Esophagus muscularis mucosa (tissue), 4 donors: Measurements from ENCODE around the gene TMEM234. TPM values are rescaled to one million over a fixed set of nuclear protein-coding genes. Genes with fewer than 3 reads are reported as not detected.

Experiments
- DNase-seq: peaks from one replicate; pipeline ENCODE4 v3.0.0-alpha.2; 2017; ENCODE audit errors: extremely low spot score
- H3K27ac ChIP-seq, 4 donors: fragments of 200-600 bp; sonication (generic); replicated peaks in 1 of 4; 1 replicate in 3 of 4; 2 replicates in 1 of 4; pipeline ENCODE4 v1.5.1; 2016 to 2019; ENCODE audit warnings: mild to moderate bottlenecking in 1 of 4
- H3K27me3 ChIP-seq, 4 donors: fragments of 200-600 bp; sonication (generic); one replicate each; pipeline versions ENCODE4 v1.5.1 to v1.6.0; 2016 to 2019
- H3K36me3 ChIP-seq, 4 donors: fragments of 200-600 bp; sonication (generic); one replicate each; pipeline ENCODE4 v1.5.1; 2016 to 2019
- H3K4me1 ChIP-seq, 4 donors: fragments of 200-600 bp; sonication (generic); one replicate each; pipeline ENCODE4 v1.5.1; 2016 to 2019
- H3K4me3 ChIP-seq, 4 donors: fragments of 200-600 bp; sonication (generic); 1 replicate in 2 of 4; 2 replicates in 2 of 4; pipeline ENCODE4 v1.5.1; 2016 to 2019; ENCODE audit warnings: mild to moderate bottlenecking in 4 of 4, moderate library complexity in 1 of 4
- H3K9me3 ChIP-seq, 4 donors: fragments of 200-600 bp; sonication (generic); 1 replicate in 3 of 4; 2 replicates in 1 of 4; pipeline ENCODE4 v1.5.1; 2016 to 2019
- EP300 ChIP-seq: sonication (generic); formaldehyde crosslinking; IDR thresholded peaks from one replicate; pipeline ENCODE4 v1.6.1; 2017; ENCODE audit warnings: antibody characterized with exemption
- POLR2A ChIP-seq: fragments of 450-650 bp; IDR thresholded peaks from one replicate; pipeline ENCODE4 v1.6.1; 2017; ENCODE audit warnings: antibody characterized with exemption, moderate library complexity, mild to moderate bottlenecking, low read depth
- POLR2AphosphoS5 ChIP-seq, 2 donors: sonication (generic); formaldehyde crosslinking; IDR thresholded peaks; one replicate each; pipeline ENCODE4 v1.6.1; 2017; ENCODE audit warnings: antibody characterized with exemption in 2 of 2
- WGBS: methylation state at CpG from one replicate; pipeline ENCODE4 v1.1.5; 2018; 5-methylcytosine and 5-hydroxymethylcytosine counted together
- intact Hi-C: fragments of 100-400 bp; cut with DNase I; formaldehyde crosslinking; loops from one replicate; pipeline ENCODE4 v1.15.1; 2023
- total RNA-seq, 4 donors: library from RNA; depleted of rRNA; stranded (reverse); fragments of >200 nt; gene quantifications; one replicate each; pipeline versions ENCODE4 v1.1.0 to v1.2.1, GENCODE V29; 2016
- TF ChIP-seq, protein P1 (sequence below), 3 experiments: fragments of 200-600 bp in 2 of 3; fragments of 450-650 bp in 1 of 3; sonication (generic) in 2 of 3; IDR thresholded peaks; one replicate each; pipeline ENCODE4 v1.5.1; 2017 to 2019; ENCODE audit warnings: antibody characterized with exemption in 3 of 3, mild to moderate bottlenecking in 2 of 3, moderate library complexity in 1 of 3

Gene TMEM234
- total RNA-seq, 4 donors from 2014 or later = 6.6 to 10.0 (median 8.2) TPM

DNA sequence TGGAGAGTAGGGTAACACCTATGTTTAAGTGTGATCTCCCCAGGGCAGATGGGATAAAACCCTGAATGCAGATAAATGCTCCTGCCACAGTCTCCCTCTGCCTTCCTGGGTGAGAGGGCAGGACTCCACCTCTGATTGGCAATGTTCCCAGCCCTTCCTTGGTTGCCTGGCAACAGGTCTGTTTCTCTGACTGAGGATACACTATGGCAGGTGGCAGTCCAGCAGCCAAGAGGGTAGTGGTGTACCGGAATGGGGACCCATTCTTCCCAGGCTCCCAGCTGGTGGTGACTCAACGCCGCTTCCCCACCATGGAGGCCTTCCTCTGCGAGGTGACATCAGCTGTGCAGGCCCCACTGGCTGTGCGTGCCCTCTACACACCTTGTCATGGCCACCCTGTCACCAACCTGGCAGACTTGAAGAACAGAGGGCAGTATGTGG, 13.2 kb downstream of the TMEM234 start, which contains the start of gene DCDC2B:
Gene DCDC2B, plus strand, starts transcription at position 199 of the 438 bp plus-strand sequence. Its CDS starts 5 bp downstream, at position 204.
- Histone ChIP-seq H3K36me3 (peaks cover 0 to 9% (median 1%) of the 10 kb centered on the region in 4 donors), H3K27me3 (no peaks in the 10 kb centered on the region), H3K9me3 (no peaks in the 10 kb centered on the region), H3K4me3 (no peak within 1 kb of the TSS), H3K4me1 (peaks cover 13 to 27% (median 23%) of the 10 kb centered on the region in 4 donors), H3K27ac (no peak within 1 kb of the TSS)
- 69% methylated on average over 3 of the region's 5 CpGs for WGBS
- DNase-seq = no peak
- TF ChIP-seq POLR2AphosphoS5 (IDR thresholded peaks at IDR 0.05) (peak in 1 of 2 donors; percentile 22), EP300 (no peak)
- intact Hi-C loops = no loop called here

DNA sequence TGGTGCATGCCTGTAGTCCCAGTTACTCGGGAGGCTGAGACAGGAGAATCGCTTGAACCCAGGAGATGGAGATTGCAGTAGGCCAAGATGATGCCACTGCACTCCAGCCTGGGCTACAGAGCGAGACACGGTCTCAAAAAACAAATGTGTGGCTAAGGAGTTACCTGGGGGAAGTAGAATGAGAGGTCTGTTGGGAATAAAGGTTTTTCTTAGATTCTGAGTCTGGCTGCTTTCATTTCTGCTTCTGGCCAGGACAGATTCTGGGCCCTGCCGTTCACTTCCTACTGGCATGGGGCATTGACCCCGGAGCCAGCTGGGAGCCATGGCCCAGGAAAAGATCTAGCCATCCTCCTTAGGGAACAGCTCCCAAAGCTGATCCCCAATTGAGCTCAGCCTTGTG, 13.7 kb downstream of the TMEM234 start:
- Histone ChIP-seq H3K27ac (no peak overlapping the region), H3K9me3 (no peaks in the 10 kb centered on the region), H3K36me3 (peaks cover 0 to 9% (median 0%) of the 10 kb centered on the region in 4 donors), H3K4me3 (no peak overlapping the region), H3K4me1 (peaks cover 13 to 27% (median 23%) of the 10 kb centered on the region in 4 donors), H3K27me3 (no peaks in the 10 kb centered on the region)
- 89% methylated on average over 5 of the region's 6 CpGs for WGBS
- DNase-seq = no peak
- no peak for TF ChIP-seq POLR2AphosphoS5 (IDR thresholded peaks at IDR 0.05)
- TF ChIP-seq, protein P1, sequence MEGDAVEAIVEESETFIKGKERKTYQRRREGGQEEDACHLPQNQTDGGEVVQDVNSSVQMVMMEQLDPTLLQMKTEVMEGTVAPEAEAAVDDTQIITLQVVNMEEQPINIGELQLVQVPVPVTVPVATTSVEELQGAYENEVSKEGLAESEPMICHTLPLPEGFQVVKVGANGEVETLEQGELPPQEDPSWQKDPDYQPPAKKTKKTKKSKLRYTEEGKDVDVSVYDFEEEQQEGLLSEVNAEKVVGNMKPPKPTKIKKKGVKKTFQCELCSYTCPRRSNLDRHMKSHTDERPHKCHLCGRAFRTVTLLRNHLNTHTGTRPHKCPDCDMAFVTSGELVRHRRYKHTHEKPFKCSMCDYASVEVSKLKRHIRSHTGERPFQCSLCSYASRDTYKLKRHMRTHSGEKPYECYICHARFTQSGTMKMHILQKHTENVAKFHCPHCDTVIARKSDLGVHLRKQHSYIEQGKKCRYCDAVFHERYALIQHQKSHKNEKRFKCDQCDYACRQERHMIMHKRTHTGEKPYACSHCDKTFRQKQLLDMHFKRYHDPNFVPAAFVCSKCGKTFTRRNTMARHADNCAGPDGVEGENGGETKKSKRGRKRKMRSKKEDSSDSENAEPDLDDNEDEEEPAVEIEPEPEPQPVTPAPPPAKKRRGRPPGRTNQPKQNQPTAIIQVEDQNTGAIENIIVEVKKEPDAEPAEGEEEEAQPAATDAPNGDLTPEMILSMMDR (IDR thresholded peaks at IDR 0.05) = no peak
- TF ChIP-seq POLR2A = no peak
- TF ChIP-seq EP300 = no peak
- intact Hi-C loops = no loop called here

DNA sequence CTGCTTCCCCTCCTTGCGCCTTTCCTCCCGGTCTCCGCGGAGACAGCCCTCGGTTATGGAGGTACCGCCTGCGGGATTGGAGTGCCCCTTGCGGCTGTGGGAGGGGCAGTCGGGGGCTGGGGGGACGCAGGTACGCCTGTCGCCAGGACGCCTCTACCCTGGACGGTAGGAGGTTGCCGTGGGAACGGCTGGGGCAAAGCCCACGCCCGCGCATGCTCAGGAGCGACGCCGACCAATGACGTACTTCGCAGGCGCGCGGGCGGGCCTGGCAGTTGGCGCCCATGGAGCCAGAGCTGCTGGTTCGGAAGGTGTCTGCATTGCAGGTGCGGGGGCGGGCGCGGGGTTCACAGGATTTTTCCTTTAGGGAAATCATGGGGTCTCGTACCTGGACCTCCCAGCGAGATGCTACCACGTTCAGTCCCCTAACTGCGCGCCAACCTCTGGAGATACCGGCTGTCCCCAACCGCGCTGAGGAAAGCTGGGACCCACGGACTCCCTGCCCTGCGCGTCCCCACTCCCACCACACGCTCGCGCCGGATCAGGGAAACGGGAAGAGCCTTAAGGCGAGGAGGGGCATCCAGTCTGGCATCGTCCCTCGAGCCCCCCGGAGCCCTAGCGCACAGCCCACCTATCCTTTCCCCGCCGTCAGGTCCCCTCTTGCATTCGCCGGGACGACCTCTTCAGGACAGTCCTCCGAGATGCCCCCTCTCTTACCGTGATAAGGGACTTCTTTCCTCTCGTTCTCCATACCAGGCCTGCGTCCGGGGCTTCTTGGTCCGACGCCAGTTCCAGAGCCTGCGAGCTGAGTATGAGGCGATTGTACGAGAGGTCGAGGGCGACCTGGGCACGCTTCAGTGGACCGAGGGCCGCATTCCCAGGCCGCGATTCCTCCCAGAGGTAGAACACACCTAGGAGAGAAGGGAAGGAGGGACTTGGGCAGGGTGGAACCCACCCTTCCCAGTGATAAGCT, 16.5 kb downstream of the TMEM234 start, which contains the start of gene IQCC:
Gene IQCC, plus strand, starts transcription at position 271 of the 970 bp plus-strand sequence. Its CDS starts 11 bp downstream, at position 282.
- TF ChIP-seq, protein P1 (IDR thresholded peaks at IDR 0.05) = no peak
- TF ChIP-seq POLR2A (no peak), POLR2AphosphoS5 (IDR thresholded peaks at IDR 0.05) (peak; percentile 84 to 91), EP300 (no peak)
- no peaks in the 10 kb centered on the region for H3K9me3 ChIP-seq
- intact Hi-C loops = no loop called here
- no peaks in the 10 kb centered on the region for H3K27me3 ChIP-seq
- H3K4me3 ChIP-seq = peak within 1 kb of the TSS; percentile 60 to 69 (median 66)
- WGBS = 3% methylated on average over 26 of the region's 77 CpGs
- peaks cover 26 to 42% (median 38%) of the 10 kb centered on the region in 4 donors for H3K4me1 ChIP-seq
- H3K27ac ChIP-seq = peak within 1 kb of the TSS; percentile 42 to 72 (median 57)
- peak; percentile 96 for DNase-seq
- H3K36me3 ChIP-seq = no peaks in the 10 kb centered on the region

DNA sequence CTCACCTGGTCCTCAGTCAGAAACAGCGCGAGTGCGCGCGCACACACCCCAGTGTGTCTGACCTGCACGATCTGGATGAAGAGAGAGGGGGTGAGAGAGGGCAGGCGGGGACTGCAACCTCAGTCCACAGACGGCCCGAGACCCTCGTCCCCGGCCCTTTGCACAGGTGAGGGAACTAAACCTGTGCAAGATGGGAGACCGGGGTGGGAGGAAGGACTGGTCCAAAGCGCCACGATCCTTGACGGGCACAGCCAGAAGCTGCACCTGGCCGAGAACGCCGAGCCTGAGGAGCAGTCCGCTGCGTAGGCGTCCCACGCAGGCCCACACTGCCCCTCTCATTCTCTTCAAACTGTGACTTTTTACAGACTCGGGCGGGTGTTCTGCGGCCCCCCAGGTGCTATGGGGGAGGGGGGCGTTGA, 17.2 kb downstream of the TMEM234 start:
- Histone ChIP-seq H3K27ac (peak overlapping the region; percentile 42 to 72 (median 57)), H3K4me3 (peak overlapping the region; percentile 60 to 69 (median 66)), H3K9me3 (no peaks in the 10 kb centered on the region), H3K4me1 (peaks cover 28 to 45% (median 42%) of the 10 kb centered on the region in 4 donors), H3K27me3 (no peaks in the 10 kb centered on the region), H3K36me3 (no peaks in the 10 kb centered on the region)
- WGBS = 23% methylated on average over 17 of the region's 26 CpGs
- intact Hi-C loops = no loop called here
- no peak for TF ChIP-seq POLR2A
- TF ChIP-seq POLR2AphosphoS5 (IDR thresholded peaks at IDR 0.05) = no peak
- TF ChIP-seq EP300 = no peak
- TF ChIP-seq, protein P1 (IDR thresholded peaks at IDR 0.05) = no peak
- DNase-seq = no peak
